Measurements from ENCODE around the gene BAMBI.

DNA sequence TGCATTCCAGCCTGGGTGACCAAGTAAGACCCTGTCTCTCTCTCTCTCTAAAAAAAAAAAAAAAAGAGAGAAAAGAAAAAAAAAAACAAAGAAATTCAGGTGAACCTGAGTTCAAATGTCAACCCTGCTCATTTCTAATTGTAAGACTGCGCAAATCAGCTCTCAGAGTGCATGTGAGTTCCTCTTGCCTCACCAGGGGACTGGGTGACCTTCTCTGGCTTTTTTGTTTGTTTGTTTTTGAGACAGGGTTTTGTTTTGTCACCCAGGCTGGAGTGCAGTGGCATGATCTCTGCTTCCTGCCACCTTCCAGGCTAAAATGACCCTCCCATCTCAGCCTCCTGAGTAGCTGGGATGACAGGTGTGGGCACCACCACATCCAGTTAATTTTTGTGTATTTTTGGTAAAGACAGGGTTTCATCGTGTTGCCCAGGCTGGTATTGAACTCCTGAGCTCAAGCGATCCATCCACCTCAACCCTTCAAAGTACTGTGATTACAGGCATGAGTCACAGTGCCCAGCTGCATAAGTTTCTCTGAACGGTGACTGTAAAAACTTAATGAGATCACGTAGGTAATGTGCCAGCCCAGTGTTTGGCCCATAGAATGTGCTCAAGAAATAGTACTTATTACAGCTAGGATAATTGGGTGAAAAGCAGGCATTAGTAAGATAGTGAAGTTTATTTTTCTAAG lies 45.3 kb upstream of the BAMBI start:
- TF ChIP-seq, protein P1, sequence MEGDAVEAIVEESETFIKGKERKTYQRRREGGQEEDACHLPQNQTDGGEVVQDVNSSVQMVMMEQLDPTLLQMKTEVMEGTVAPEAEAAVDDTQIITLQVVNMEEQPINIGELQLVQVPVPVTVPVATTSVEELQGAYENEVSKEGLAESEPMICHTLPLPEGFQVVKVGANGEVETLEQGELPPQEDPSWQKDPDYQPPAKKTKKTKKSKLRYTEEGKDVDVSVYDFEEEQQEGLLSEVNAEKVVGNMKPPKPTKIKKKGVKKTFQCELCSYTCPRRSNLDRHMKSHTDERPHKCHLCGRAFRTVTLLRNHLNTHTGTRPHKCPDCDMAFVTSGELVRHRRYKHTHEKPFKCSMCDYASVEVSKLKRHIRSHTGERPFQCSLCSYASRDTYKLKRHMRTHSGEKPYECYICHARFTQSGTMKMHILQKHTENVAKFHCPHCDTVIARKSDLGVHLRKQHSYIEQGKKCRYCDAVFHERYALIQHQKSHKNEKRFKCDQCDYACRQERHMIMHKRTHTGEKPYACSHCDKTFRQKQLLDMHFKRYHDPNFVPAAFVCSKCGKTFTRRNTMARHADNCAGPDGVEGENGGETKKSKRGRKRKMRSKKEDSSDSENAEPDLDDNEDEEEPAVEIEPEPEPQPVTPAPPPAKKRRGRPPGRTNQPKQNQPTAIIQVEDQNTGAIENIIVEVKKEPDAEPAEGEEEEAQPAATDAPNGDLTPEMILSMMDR (conservative IDR thresholded peaks at IDR 0.05 in 1 of 2, IDR thresholded peaks at IDR 0.05 in 1 of 2; ENCODE audit: extremely low read depth in 1 of 2, insufficient read depth in 1 of 2, low read depth in 1 of 2, low read length in 2 of 2): no peak
- TF ChIP-seq EZH2 (IDR thresholded peaks at IDR 0.05; ENCODE audit: borderline replicate concordance, low read length): no peak

Measured in mammary epithelial cell (primary cell).